Ectodermal cell (in vitro differentiated cells): Measurements from ENCODE around the gene C21orf58.

Source experiments
- H3K27ac ChIP-seq: 2 replicates; pipeline ENCODE4 v1.7.0; 2013; ENCODE audit warnings: mild to moderate bottlenecking, low read depth, low read length; ENCODE audit not compliant: insufficient read depth, poor library complexity, severe bottlenecking
- H3K27me3 ChIP-seq: 2 replicates; pipeline ENCODE4 v1.7.0; 2013; ENCODE audit warnings: mild to moderate bottlenecking, low read length; ENCODE audit not compliant: insufficient read depth, control insufficient read depth, poor library complexity, severe bottlenecking
- H3K36me3 ChIP-seq: one replicate; pipeline ENCODE4 v1.7.0; 2013; ENCODE audit warnings: low read length; ENCODE audit not compliant: control insufficient read depth, insufficient read depth
- H3K4me1 ChIP-seq: one replicate; pipeline ENCODE4 v1.7.0; 2013; ENCODE audit warnings: low read length; ENCODE audit not compliant: control insufficient read depth, insufficient read depth
- H3K4me3 ChIP-seq: 2 replicates; pipeline ENCODE4 v1.7.0; 2013; ENCODE audit warnings: low read depth, low read length, control low read depth; ENCODE audit not compliant: insufficient read depth
- H3K9me3 ChIP-seq: 2 replicates; pipeline ENCODE4 v1.7.0; 2013; ENCODE audit warnings: mild to moderate bottlenecking, low read length, moderate library complexity; ENCODE audit not compliant: control insufficient read depth
- WGBS, 2 experiments: methylation state at CpG; one replicate each; pipeline ENCODE4 v1.1.7; 2013; ENCODE audit warnings: missing lambda C conversion rate in 2 of 2; 5-methylcytosine and 5-hydroxymethylcytosine counted together

Gene C21orf58

DNA sequence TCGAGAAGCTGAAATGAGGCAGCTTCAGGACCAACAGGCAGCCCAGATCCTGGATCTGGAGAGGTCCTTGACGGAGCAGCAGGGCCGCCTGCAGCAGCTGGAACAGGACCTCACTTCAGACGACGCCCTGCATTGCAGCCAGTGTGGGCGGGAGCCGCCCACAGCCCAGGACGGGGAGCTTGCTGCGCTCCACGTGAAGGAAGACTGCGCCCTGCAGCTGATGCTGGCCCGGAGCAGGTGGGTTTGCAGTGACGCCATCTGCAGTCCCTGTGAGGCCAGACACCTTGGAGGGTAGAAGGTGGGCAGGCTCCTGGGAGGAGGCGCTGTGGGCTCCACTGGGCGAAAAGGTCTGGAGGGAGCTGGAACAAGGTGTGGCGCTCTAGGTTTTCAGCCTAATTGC, 40.0 kb upstream of the C21orf58 start:
- Histone ChIP-seq H3K36me3 (peaks cover 34% of the 10 kb centered on the region), H3K9me3 (no peaks in the 10 kb centered on the region), H3K27me3 (no peaks in the 10 kb centered on the region), H3K27ac (no peak overlapping the region), H3K4me1 (no peaks in the 10 kb centered on the region), H3K4me3 (no peak overlapping the region)
- WGBS, 2 experiments: 94% methylated on average over 16 of the region's 16 CpGs

GRCh38 chr21:46362946-46363345, 39.3 kb upstream of the C21orf58 start:
- Histone ChIP-seq H3K27me3 (no peaks in the 10 kb centered on the region), H3K4me1 (no peaks in the 10 kb centered on the region), H3K27ac (no peak overlapping the region), H3K36me3 (peaks cover 39% of the 10 kb centered on the region), H3K9me3 (no peaks in the 10 kb centered on the region), H3K4me3 (no peak overlapping the region)
- 93% methylated on average over 15 of the region's 15 CpGs for WGBS, 2 experiments

GRCh38 chr21:46361935-46362334, 38.3 kb upstream of the C21orf58 start:
- H3K27me3 ChIP-seq: no peaks in the 10 kb centered on the region
- H3K9me3 ChIP-seq: no peaks in the 10 kb centered on the region
- H3K27ac ChIP-seq: no peak overlapping the region
- H3K4me1 ChIP-seq: no peaks in the 10 kb centered on the region
- WGBS, 2 experiments: 90 to 93% methylated on average over 10 of the region's 10 CpGs
- H3K4me3 ChIP-seq: no peak overlapping the region
- peaks cover 40% of the 10 kb centered on the region for H3K36me3 ChIP-seq

DNA sequence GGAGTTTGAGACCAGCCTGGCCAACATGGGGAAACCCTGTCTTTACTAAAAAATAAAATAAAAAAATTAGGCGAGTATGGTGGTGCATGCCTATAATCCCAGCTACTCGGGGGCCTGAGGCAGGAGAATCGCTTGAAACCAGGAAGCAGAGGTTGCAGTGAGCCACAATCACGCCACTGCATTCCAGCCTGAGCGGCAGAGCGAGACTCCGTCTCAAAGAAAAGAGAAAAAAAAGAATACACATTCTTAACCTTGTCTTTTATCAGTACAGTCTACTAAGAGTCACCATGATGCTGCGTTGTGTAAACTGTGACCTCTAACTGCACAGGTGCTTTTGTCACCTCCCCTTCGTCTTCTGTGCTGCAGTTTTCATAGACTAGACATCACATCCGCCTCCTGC, 37.5 kb upstream of the C21orf58 start:
- Histone ChIP-seq H3K4me3 (no peak overlapping the region), H3K27ac (no peak overlapping the region), H3K36me3 (peaks cover 33% of the 10 kb centered on the region), H3K4me1 (no peaks in the 10 kb centered on the region), H3K9me3 (no peaks in the 10 kb centered on the region), H3K27me3 (no peaks in the 10 kb centered on the region)
- 92% methylated on average over 10 of the region's 10 CpGs for WGBS, 2 experiments

DNA sequence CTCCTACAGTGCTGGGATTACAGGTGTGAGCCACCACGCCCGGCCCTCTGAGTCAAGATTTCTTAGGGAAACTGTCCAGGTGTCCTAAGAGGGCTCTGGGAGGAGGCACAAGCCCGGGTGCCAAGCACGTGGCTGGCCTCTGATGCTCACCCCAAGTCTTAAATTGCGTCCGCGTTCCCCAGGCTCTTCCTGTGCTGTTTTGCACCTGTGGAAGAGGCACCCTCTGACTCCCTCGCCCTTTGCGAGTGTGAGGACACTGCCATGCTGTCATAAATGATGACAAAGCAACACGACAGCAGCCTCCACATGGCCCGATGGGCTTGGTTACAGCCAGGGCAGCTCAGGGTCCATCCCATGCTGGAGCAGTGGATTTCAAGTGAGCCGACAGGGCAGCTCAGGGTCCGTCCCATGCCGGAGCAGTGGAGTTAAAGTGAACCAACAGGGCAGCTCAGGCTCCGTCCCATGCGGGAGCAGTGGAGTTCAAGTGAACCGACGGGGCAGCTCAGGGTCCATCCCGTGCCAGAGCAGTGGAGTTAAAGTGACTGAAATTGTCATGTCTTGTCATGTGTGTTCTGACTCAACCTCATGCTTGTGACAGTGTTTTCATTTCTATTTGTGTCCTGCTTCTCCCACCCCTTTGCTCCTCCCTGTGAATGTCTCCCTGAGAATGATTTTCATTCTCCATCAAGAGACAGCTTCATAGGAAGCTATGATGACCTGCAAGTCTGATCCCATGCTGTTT, 34.2 kb upstream of the C21orf58 start:
- Histone ChIP-seq H3K9me3 (no peaks in the 10 kb centered on the region), H3K27me3 (no peaks in the 10 kb centered on the region), H3K27ac (no peak overlapping the region), H3K4me1 (no peaks in the 10 kb centered on the region), H3K4me3 (no peak overlapping the region), H3K36me3 (peaks cover 21% of the 10 kb centered on the region)
- 93 to 95% methylated on average over 19 of the region's 19 CpGs for WGBS, 2 experiments

- H3K27me3 ChIP-seq: no peaks in the 10 kb centered on the region
- no peak overlapping the region for H3K4me3 ChIP-seq
- 93 to 95% methylated on average over 4 of the region's 4 CpGs for WGBS, 2 experiments
- peaks cover 20% of the 10 kb centered on the region for H3K36me3 ChIP-seq
- H3K9me3 ChIP-seq: no peaks in the 10 kb centered on the region
- H3K27ac ChIP-seq: no peak overlapping the region
- H3K4me1 ChIP-seq: no peaks in the 10 kb centered on the region
These were observed 33.6 kb upstream of the C21orf58 start for GRCh38 chr21:46357335-46357604.

- Histone ChIP-seq H3K27me3 (no peaks in the 10 kb centered on the region), H3K4me3 (no peak overlapping the region), H3K27ac (no peak overlapping the region), H3K4me1 (no peaks in the 10 kb centered on the region), H3K9me3 (no peaks in the 10 kb centered on the region), H3K36me3 (peaks cover 20% of the 10 kb centered on the region)
- WGBS, 2 experiments: 92 to 94% methylated on average over 23 of the region's 23 CpGs
These were observed 33.0 kb upstream of the C21orf58 start for GRCh38 chr21:46356494-46357334.

GRCh38 chr21:46356005-46356338, 32.3 kb upstream of the C21orf58 start:
- no peaks in the 10 kb centered on the region for H3K4me1 ChIP-seq
- H3K4me3 ChIP-seq: no peak overlapping the region
- WGBS, 2 experiments: 96 to 97% methylated on average over 13 of the region's 13 CpGs
- H3K27me3 ChIP-seq: no peaks in the 10 kb centered on the region
- H3K27ac ChIP-seq: no peak overlapping the region
- no peaks in the 10 kb centered on the region for H3K9me3 ChIP-seq
- peaks cover 20% of the 10 kb centered on the region for H3K36me3 ChIP-seq

DNA sequence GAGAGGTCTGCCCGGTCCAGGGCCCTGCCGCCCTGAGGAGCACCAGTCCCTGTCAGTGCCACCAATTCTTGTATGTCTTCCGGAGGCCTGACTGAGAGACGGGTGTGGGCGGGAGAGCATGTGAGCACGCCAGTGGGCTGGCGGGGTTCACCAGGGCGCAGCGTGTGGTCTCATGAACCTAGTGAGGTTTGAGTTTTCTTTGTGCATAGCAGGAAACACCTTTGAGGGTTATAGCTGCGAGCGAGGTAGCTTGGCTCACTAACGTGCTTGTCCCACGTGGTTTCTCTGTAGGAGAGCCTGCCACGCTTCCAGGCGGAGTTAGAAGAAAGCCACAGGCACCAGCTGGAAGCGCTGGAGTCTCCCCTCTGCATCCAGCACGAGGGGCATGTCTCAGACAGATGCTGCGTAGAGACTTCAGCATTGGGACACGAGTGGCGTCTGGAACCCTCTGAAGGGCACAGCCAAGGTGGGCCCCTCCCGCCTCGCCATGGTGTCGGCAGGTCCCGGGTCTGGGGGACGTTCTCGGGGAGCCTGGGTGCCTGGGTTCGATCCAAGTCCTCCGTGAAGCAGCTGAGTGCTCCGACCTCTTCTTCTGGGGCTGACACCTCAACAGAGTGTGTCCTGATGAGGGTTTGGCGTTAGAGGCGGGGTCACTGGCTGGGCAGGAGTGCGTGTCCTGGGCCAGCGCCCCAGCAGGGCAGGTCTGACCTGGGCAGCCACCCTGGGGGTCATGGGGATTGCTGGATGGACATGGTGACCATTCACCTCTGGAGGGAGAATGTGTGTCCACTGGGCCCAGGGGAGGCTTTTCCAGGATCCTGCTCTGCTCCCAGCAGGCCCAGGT, 31.7 kb upstream of the C21orf58 start:
- 95 to 97% methylated on average over 33 of the region's 33 CpGs for WGBS, 2 experiments
- no peaks in the 10 kb centered on the region for H3K9me3 ChIP-seq
- H3K36me3 ChIP-seq: peaks cover 23% of the 10 kb centered on the region
- no peaks in the 10 kb centered on the region for H3K4me1 ChIP-seq
- H3K4me3 ChIP-seq: no peak overlapping the region
- no peak overlapping the region for H3K27ac ChIP-seq
- no peaks in the 10 kb centered on the region for H3K27me3 ChIP-seq

- WGBS, 2 experiments: 96 to 97% methylated on average over 13 of the region's 13 CpGs
- H3K4me1 ChIP-seq: no peaks in the 10 kb centered on the region
- H3K36me3 ChIP-seq: peaks cover 27% of the 10 kb centered on the region
These were observed 30.8 kb upstream of the C21orf58 start for GRCh38 chr21:46354518-46354917.

More at GRCh38 chr21:46354518-46354917, 30.8 kb upstream of the C21orf58 start:
- Histone ChIP-seq H3K4me3 (no peak overlapping the region), H3K27ac (no peak overlapping the region), H3K9me3 (no peaks in the 10 kb centered on the region), H3K27me3 (no peaks in the 10 kb centered on the region)
